HG03558 (cell line): ENCODE data around the gene UBE2Q1.

ENCODE experiments used
- ATAC-seq: cut with Tn5 transposase; IDR thresholded peaks from one replicate; pipeline ENCODE4 v1.9.1; 2021; ENCODE audit warnings: moderate number of reproducible peaks; ENCODE audit not compliant: unreplicated experiment; ENCODE audit errors: extremely low read depth

Gene UBE2Q1

GRCh38 chr1:154557939-154558719, at the start of gene UBE2Q1:
Gene UBE2Q1, minus strand, starts transcription at chr1:154558662. Its CDS starts 109 bp downstream, at chr1:154558553.
- no peak for ATAC-seq

DNA sequence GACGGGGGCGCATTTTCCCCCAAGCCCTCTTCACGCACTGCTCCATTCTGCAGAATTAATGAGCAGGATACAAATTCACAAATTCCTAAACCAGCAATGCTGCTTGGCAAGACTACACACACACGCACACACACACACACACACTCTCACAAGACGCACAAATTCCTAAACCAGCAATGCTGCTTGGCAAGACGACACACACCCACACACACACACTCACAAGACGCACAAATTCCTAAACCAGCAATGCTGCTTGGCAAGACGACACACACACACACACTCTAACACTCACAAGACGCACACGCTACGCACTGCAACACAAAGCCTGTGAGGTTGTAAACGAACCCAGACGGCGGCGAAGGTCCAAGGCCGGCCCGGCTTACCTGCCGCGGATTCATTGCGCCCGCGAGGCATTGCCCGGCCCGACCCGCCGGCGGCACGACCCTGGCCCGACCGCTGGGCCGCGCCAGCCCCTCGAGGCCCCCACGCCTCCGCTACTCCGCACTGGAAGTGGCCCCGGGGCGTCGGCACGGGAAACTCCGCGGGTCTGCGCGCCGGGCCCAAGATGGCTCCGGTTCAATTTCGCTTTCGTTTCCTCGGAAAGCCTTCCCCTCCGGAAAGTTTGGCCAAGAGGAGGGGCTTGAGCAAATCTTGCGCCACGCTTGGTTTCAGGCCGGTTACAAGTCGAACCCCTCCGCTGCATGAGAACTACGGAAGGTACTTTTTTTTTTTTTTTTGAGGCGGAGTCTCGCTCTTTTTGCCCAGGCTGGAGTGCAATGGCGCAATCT, 49.3 kb upstream of the UBE2Q1 start, which contains the start of gene ADAR:
Gene ADAR (minus strand): TSS at position 578 of the 788 bp plus-strand sequence. CDS start 180 bp downstream, at position 398.
- no peak for ATAC-seq

- ATAC-seq, result no peak
These were observed 48.7 kb upstream of the UBE2Q1 start for GRCh38 chr1:154607106-154607608.

GRCh38 chr1:154605534-154605933, 47.1 kb upstream of the UBE2Q1 start:
- ATAC-seq, result no peak

- ATAC-seq, result no peak
These were observed 44.9 kb upstream of the UBE2Q1 start for GRCh38 chr1:154603317-154603716.

- ATAC-seq, result no peak
These were observed 41.2 kb upstream of the UBE2Q1 start for GRCh38 chr1:154599658-154600057.

- no peak for ATAC-seq
These were observed 40.6 kb upstream of the UBE2Q1 start for GRCh38 chr1:154598871-154599635.

GRCh38 chr1:154595621-154596020, 37.2 kb upstream of the UBE2Q1 start:
- no peak for ATAC-seq

DNA sequence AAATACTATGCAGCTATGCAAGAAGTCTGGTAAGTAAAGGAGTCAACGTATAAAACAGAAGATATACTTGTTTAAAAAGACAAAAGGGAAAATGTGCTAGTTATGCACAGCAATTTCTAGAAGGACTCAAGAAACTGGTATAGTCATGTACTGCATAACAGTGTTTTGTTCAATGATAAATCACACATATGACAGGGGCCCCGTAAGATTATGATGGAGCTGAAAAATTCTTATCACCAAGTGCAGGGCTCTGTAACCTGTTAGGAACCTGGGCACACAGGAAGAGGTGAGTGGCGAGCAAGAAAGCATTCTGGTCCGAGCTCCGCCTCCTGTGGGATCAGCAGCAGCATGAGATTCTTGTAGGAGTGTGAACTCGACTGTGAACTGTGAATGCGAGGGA, 36.3 kb upstream of the UBE2Q1 start:
- no peak for ATAC-seq

DNA sequence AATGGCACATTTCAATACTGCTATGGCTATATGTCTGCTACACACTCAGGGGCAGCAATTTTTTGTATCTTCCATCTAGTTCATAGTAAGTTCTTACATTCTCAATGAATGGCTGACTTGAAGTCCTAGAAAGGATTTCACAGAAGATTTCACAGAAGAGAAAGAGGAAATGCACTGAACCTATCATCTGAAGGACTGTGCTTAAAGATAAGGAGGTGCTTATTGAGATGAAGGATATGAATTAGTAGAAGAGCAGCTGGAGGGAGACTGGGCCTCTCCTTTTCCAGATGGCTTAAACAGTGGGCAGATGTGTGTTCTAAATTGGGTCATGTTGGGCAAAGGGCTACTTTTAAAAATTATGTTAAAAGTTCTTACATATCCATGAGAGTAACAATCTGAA, 34.9 kb upstream of the UBE2Q1 start:
- ATAC-seq, result no peak

DNA sequence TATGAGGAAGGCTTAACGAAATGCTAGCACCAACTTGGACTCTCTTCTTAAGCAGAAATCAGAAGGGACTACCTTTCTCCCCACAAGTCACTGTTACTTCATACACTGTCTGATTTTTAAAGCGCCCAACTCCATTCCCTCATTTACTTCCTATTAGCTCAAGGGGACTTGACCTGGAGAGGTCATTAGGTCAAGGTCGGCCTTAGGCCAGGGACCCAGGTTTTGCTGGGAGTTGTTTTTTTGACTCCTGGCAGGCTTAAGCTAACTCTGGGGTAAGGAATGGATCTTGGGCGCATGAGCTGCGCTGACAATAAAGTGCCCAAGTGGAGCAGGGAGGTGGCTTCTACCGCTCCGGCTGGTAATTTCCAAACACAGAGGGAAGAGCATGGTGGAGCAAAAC, 32.7 kb upstream of the UBE2Q1 start:
- no peak for ATAC-seq

DNA sequence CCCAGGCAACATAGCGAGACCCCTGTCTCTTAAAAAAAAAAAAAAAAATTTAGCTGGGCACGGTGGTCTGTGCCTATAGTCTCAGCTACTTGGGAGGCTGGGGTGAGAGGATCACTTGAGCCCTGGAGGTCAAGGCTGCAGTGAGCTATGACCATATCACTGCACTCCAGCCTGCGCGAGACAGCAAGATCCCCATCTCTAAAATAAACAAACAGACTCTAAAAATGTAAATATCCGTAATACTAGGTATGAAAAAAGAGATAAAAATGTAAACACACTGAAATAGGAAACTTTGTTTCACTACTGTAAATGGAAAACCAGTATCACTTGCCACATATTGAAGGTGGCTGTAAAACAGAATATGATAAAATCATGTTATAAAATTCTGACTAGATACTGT, 32.3 kb upstream of the UBE2Q1 start:
- ATAC-seq, result no peak

GRCh38 chr1:154589780-154590179, 31.3 kb upstream of the UBE2Q1 start:
- no peak for ATAC-seq

GRCh38 chr1:154586641-154587040, 28.2 kb upstream of the UBE2Q1 start:
- no peak for ATAC-seq

- no peak for ATAC-seq
These were observed 27.8 kb upstream of the UBE2Q1 start for GRCh38 chr1:154586231-154586630.

DNA sequence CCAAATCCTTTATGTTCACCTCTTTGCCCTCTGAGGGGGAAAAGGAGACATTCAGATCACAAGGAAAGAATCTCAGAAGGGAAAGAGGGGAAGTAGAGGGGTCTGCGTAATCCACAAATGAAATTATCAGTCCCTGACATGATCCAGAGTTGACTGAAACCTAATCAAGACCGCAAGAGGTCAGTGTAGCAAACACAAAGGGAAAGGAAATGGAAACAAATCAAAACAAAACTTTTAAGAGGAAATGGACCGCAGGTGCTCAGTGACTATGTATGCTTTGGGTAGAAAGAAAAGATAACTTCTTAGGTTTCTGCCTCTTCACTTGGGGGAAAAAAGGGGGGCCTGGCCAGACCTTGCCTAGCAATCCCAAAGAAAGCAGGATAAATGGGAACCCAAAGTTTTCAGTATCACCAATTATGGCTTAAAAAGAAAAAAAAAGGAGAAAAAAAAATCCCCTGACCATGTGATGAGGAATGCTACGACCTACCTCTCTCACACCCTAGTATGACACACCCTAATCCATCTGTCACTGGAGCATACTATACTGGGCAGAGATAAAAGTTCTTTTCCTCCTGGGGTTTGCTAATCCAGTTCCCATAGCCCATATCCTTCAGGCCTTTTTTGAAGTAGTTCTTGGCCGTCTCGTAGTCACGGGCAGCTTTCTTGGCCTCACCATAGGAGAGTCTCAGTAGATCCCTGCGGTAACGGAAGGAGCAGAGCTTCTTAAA, 26.0 kb upstream of the UBE2Q1 start:
- no peak for ATAC-seq

DNA sequence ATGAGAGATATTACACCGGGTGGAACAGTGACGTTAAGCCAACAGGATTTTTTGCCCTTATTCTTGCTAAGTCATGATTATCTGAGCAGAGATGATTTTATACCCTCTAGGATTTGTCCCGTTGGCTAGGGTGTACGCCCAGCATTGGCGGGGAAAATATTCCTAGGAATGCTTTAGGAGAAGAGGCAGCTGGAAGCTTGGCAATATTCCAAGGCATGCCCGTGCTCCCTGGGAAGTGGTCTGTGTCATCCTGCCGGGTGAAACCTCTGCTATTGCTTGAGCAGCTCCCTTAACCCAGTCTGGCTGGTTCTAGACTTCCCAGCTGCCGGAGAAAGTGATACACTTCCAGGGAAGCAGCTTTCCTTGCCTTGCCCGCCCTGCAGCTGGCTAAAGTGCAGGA, 25.3 kb upstream of the UBE2Q1 start:
- no peak for ATAC-seq

DNA sequence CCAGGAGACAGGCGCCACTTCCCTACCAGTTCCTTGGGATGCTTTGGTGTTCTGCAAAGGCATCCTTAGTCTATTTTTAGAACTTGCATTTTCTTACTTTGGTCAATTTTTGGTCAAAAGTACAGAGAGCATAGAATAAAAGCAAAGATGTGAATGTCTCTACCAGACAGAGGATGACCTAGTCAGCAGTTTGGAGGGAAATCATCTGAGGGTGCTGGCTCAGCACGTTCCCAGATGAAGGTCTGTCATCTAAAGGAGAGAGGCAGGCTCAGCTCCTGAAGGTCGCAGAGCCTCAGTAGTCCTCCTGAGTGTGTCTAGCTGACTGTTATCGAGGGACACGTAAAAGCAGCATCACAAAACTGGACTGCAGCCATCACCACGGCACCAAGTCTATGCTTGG, 24.4 kb upstream of the UBE2Q1 start:
- ATAC-seq, result no peak

GRCh38 chr1:154581766-154582165, 23.3 kb upstream of the UBE2Q1 start:
- no peak for ATAC-seq

- no peak for ATAC-seq
These were observed 20.9 kb upstream of the UBE2Q1 start for GRCh38 chr1:154579374-154579773.
